KMS-11 (cell line): ENCODE data around the gene NAT10.
"Not testable (repeated sequence)": the region's sequence is repeated elsewhere in the genome, so short reads cannot be mapped to it uniquely, and the experiment has no call there.

Experiments
- H2AFZ ChIP-seq: fragments of 200-600 bp; sonication (generic); 2 replicates; pipeline ENCODE4 v1.6.1; 2016; ENCODE audit warnings: antibody characterized with exemption, mixed run types, low read depth
- H3K27ac ChIP-seq: fragments of 200-600 bp; sonication (generic); 2 replicates; pipeline ENCODE4 v1.6.1; 2016; ENCODE audit warnings: mild to moderate bottlenecking, mixed run types
- H3K27me3 ChIP-seq: fragments of 200-600 bp; sonication (generic); 2 replicates; pipeline ENCODE4 v1.6.1; 2017; ENCODE audit warnings: mild to moderate bottlenecking, low read depth, mixed run types, moderate library complexity; ENCODE audit not compliant: insufficient read depth
- H3K36me3 ChIP-seq: fragments of 200-600 bp; sonication (generic); 2 replicates; pipeline ENCODE4 v1.6.1; 2017; ENCODE audit warnings: mild to moderate bottlenecking, mixed run types; ENCODE audit not compliant: insufficient read depth
- H3K4me1 ChIP-seq: fragments of 200-600 bp; sonication (generic); 2 replicates; pipeline ENCODE4 v1.6.1; 2016; ENCODE audit warnings: mild to moderate bottlenecking, low read depth, mixed run types; ENCODE audit not compliant: poor library complexity, severe bottlenecking
- H3K4me2 ChIP-seq: fragments of 200-600 bp; sonication (generic); 2 replicates; pipeline ENCODE4 v1.7.0; 2016; ENCODE audit warnings: mild to moderate bottlenecking, mixed run types
- H3K4me3 ChIP-seq: fragments of 200-600 bp; sonication (generic); IDR thresholded peaks from 2 replicates; pipeline ENCODE4 v1.6.1; 2017; ENCODE audit warnings: low read depth, low read length, mixed read lengths; ENCODE audit not compliant: insufficient read depth
- H3K79me2 ChIP-seq: fragments of 200-600 bp; sonication (generic); 2 replicates; pipeline ENCODE4 v1.6.1; 2016; ENCODE audit warnings: low read depth, mixed run types; ENCODE audit not compliant: insufficient read depth
- H3K9ac ChIP-seq: fragments of 200-600 bp; sonication (generic); 2 replicates; pipeline ENCODE4 v1.6.1; 2016; ENCODE audit warnings: mild to moderate bottlenecking, mixed run types
- H4K20me1 ChIP-seq: fragments of 200-600 bp; sonication (generic); 2 replicates; pipeline ENCODE4 v1.6.1; 2016; ENCODE audit warnings: mild to moderate bottlenecking, mixed run types; ENCODE audit not compliant: insufficient read depth
- CTCF ChIP-seq: fragments of 200-600 bp; sonication (generic); conservative IDR thresholded peaks from 2 replicates; pipeline ENCODE4 v1.6.1; 2017; ENCODE audit warnings: low read depth, mild to moderate bottlenecking, antibody characterized with exemption, low read length, moderate library complexity, mixed read lengths

The NAT10 gene

GRCh38 chr11:34176751-34177209 is 71.4 kb downstream of the NAT10 start:
- Histone ChIP-seq H3K4me3 (no peak overlapping the region), H3K79me2 (no peaks in the 10 kb centered on the region), H4K20me1 (no peaks in the 10 kb centered on the region), H3K27me3 (no peaks in the 10 kb centered on the region), H3K9ac (no peak overlapping the region), H3K4me2 (no peak overlapping the region), H2AFZ (no peak overlapping the region), H3K27ac (no peak overlapping the region), H3K4me1 (peaks cover 16% of the 10 kb centered on the region), H3K36me3 (no peaks in the 10 kb centered on the region)
- TF ChIP-seq CTCF = no peak

GRCh38 chr11:34178209-34178821 is 72.9 kb downstream of the NAT10 start:
- Histone ChIP-seq H2AFZ (no peak overlapping the region), H3K79me2 (no peaks in the 10 kb centered on the region), H3K9ac (no peak overlapping the region), H3K27ac (no peak overlapping the region), H3K27me3 (no peaks in the 10 kb centered on the region), H4K20me1 (no peaks in the 10 kb centered on the region), H3K4me3 (no peak overlapping the region), H3K4me1 (peaks cover 16% of the 10 kb centered on the region), H3K4me2 (no peak overlapping the region), H3K36me3 (no peaks in the 10 kb centered on the region)
- no peak for TF ChIP-seq CTCF

- H3K4me1 ChIP-seq = peaks cover 13% of the 10 kb centered on the region
- no peak overlapping the region for H3K27ac ChIP-seq
- TF ChIP-seq CTCF = no peak
- no peak overlapping the region for H3K9ac ChIP-seq
- H2AFZ ChIP-seq = no peak overlapping the region
- no peak overlapping the region for H3K4me2 ChIP-seq
- H3K4me3 ChIP-seq = no peak overlapping the region
- H3K79me2 ChIP-seq = no peaks in the 10 kb centered on the region
- no peaks in the 10 kb centered on the region for H4K20me1 ChIP-seq
- H3K36me3 ChIP-seq = no peaks in the 10 kb centered on the region
- no peaks in the 10 kb centered on the region for H3K27me3 ChIP-seq
These were observed 73.7 kb downstream of the NAT10 start for GRCh38 chr11:34179026-34179675.

GRCh38 chr11:34180040-34180813 is 74.8 kb downstream of the NAT10 start:
- Histone ChIP-seq H3K27me3 (no peaks in the 10 kb centered on the region), H4K20me1 (no peaks in the 10 kb centered on the region), H3K9ac (no peak overlapping the region), H3K27ac (no peak overlapping the region), H3K4me3 (no peak overlapping the region), H2AFZ (no peak overlapping the region), H3K36me3 (no peaks in the 10 kb centered on the region), H3K4me2 (no peak overlapping the region), H3K79me2 (no peaks in the 10 kb centered on the region), H3K4me1 (peaks cover 4% of the 10 kb centered on the region)
- TF ChIP-seq CTCF = no peak

- H3K4me3 ChIP-seq, H4K20me1 ChIP-seq, H3K4me1 ChIP-seq, H3K9ac ChIP-seq, H3K36me3 ChIP-seq, H3K4me2 ChIP-seq, H2AFZ ChIP-seq, H3K27me3 ChIP-seq, H3K79me2 ChIP-seq, H3K27ac ChIP-seq: not testable (repeated sequence)
These were observed 75.4 kb downstream of the NAT10 start for GRCh38 chr11:34180814-34181165.
